GM19395 (cell line): ENCODE measurements around the gene PCGF3.
"Not testable (repeated sequence)": the region's sequence is repeated elsewhere in the genome, so short reads cannot be mapped to it uniquely, and the experiment has no call there.

ENCODE experiments used
- ATAC-seq: cut with Tn5 transposase; IDR thresholded peaks from one replicate; pipeline ENCODE4 v1.9.1; 2021; ENCODE audit warnings: mild to moderate bottlenecking, moderate library complexity; ENCODE audit not compliant: unreplicated experiment

Gene PCGF3

GRCh38 chr4:682490-683172 is 23.0 kb upstream of the PCGF3 start:
- ATAC-seq, result no peak

GRCh38 chr4:683247-683897 is 22.3 kb upstream of the PCGF3 start:
- no peak for ATAC-seq

- no peak for ATAC-seq
Observed at GRCh38 chr4:683982-684622, 21.5 kb upstream of the PCGF3 start.

- no peak for ATAC-seq
Observed at GRCh38 chr4:684623-685327, 20.9 kb upstream of the PCGF3 start.

- ATAC-seq, result no peak
Observed at GRCh38 chr4:685679-686412, 19.8 kb upstream of the PCGF3 start.

- no peak for ATAC-seq
Observed at GRCh38 chr4:686413-687040, 19.1 kb upstream of the PCGF3 start.

- no peak for ATAC-seq
Observed at GRCh38 chr4:687048-687970, 18.3 kb upstream of the PCGF3 start.

GRCh38 chr4:687971-688853 is 17.4 kb upstream of the PCGF3 start:
- no peak for ATAC-seq

- ATAC-seq, result no peak
Observed at GRCh38 chr4:688854-689681, 16.6 kb upstream of the PCGF3 start, which contains the start of gene SLC49A3. Gene SLC49A3, minus strand, starts transcription at chr4:689151. Its CDS starts 24 bp downstream, at chr4:689127.

GRCh38 chr4:689723-690122 is 15.9 kb upstream of the PCGF3 start:
- ATAC-seq, result no peak

- no peak for ATAC-seq
Observed at GRCh38 chr4:692771-693554, 12.7 kb upstream of the PCGF3 start.

- ATAC-seq, result not testable (repeated sequence)
Observed at GRCh38 chr4:694341-694940, 11.2 kb upstream of the PCGF3 start.

- ATAC-seq, result no peak
Observed at GRCh38 chr4:699816-700580, 5.6 kb upstream of the PCGF3 start.

GRCh38 chr4:700587-701264 is 4.9 kb upstream of the PCGF3 start:
- ATAC-seq, result no peak

GRCh38 chr4:702618-703048 is 3.0 kb upstream of the PCGF3 start:
- ATAC-seq, result no peak
